ENCODE data around the gene CD6. TPM values are rescaled to one million over a fixed set of nuclear protein-coding genes. Genes with fewer than 3 reads are reported as not detected.

The CD6 gene
- total RNA-seq = 1 to 10 TPM in 1 of 2 donors, under 1 TPM in 1; 0.51 to 1.2 TPM

DNA sequence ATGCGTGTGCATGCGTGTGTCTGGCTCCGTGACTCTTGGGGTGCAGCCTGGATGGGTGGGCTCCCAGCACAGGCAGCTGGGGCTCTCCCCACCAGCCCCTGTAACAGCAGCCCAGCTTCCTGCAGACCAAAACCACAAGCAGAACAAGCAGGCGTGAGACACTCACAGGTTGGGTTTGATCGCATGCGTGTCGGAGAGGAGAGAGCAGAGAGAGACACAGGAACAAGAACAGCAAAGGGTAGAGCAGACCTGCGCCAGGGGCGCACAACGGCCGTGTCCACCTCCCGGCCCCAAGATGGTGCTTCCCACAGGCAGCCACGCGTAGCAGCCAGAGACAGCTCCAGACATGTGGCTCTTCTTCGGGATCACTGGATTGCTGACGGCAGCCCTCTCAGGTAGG, at the start of gene CD6:
Gene CD6 (plus strand): TSS at position 161 of the 400 bp plus-strand sequence. CDS start 186 bp downstream, at position 347.
- DNase-seq (ENCODE audit: low spot score) = no peak
- no peak for TF ChIP-seq POLR2A (IDR thresholded peaks at IDR 0.05)
- TF ChIP-seq POLR2AphosphoS5 (IDR thresholded peaks at IDR 0.05) = no peak
- no peaks in the 10 kb centered on the region for H3K27me3 ChIP-seq (replicated peaks; ENCODE audit: insufficient read depth)
- no peaks in the 10 kb centered on the region for H3K36me3 ChIP-seq
- no peaks in the 10 kb centered on the region for H3K4me1 ChIP-seq (replicated peaks)
- 88% methylated on average over 16 of the region's 16 CpGs for WGBS
- no peak within 1 kb of the TSS for H3K4me3 ChIP-seq
- H3K27ac ChIP-seq = no peak within 1 kb of the TSS
- no peaks in the 10 kb centered on the region for H3K9me3 ChIP-seq
- intact Hi-C loops (cut with DNase I) = no loop called here

GRCh38 chr11:60921777-60922335, 49.6 kb upstream of the CD6 start:
- no peak overlapping the region for H3K4me3 ChIP-seq
- WGBS = 77% methylated on average over 23 of the region's 23 CpGs

DNA sequence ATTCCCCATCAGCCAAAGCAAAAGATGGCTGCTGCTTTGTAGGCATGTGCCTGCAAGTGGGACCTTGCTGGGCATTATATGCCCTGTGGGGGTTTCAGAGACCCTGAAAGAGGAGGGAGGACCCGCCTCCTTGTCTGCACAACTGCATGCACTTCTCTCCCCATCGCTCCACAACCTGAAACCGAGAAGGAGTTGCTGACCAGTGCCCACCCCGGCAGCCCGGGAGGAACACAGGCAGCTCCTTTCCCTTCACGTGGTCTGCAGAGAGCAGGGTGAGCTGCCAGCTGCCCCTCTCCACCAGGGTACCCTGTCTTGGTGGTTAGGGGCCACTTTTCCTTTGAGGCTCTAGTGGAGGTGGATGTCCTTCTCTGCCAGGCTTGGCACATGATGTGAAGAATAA, 48.6 kb upstream of the CD6 start:
- H3K4me1 ChIP-seq (replicated peaks) = no peaks in the 10 kb centered on the region
- no peak for DNase-seq (ENCODE audit: low spot score)

More at GRCh38 chr11:60921777-60922335, 49.6 kb upstream of the CD6 start:
- Histone ChIP-seq H3K9me3 (no peaks in the 10 kb centered on the region), H3K27me3 (replicated peaks; ENCODE audit: insufficient read depth) (no peaks in the 10 kb centered on the region), H3K4me1 (replicated peaks) (peaks cover 3% of the 10 kb centered on the region), H3K36me3 (peaks cover 9 to 17% of the 10 kb centered on the region in 2 donors), H3K27ac (no peak overlapping the region)
- TF ChIP-seq POLR2AphosphoS5 (IDR thresholded peaks at IDR 0.05) (no peak), POLR2A (IDR thresholded peaks at IDR 0.05) (no peak)
- TF ChIP-seq, protein P1, sequence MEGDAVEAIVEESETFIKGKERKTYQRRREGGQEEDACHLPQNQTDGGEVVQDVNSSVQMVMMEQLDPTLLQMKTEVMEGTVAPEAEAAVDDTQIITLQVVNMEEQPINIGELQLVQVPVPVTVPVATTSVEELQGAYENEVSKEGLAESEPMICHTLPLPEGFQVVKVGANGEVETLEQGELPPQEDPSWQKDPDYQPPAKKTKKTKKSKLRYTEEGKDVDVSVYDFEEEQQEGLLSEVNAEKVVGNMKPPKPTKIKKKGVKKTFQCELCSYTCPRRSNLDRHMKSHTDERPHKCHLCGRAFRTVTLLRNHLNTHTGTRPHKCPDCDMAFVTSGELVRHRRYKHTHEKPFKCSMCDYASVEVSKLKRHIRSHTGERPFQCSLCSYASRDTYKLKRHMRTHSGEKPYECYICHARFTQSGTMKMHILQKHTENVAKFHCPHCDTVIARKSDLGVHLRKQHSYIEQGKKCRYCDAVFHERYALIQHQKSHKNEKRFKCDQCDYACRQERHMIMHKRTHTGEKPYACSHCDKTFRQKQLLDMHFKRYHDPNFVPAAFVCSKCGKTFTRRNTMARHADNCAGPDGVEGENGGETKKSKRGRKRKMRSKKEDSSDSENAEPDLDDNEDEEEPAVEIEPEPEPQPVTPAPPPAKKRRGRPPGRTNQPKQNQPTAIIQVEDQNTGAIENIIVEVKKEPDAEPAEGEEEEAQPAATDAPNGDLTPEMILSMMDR (IDR thresholded peaks at IDR 0.05) = no peak
- intact Hi-C loops (cut with DNase I) = no loop called here
- no peak for DNase-seq (ENCODE audit: low spot score)

GRCh38 chr11:60923326-60923725, 48.2 kb upstream of the CD6 start:
- Histone ChIP-seq H3K27me3 (replicated peaks; ENCODE audit: insufficient read depth) (no peaks in the 10 kb centered on the region), H3K4me3 (no peak overlapping the region), H3K27ac (no peak overlapping the region), H3K9me3 (no peaks in the 10 kb centered on the region), H3K4me1 (replicated peaks) (no peaks in the 10 kb centered on the region), H3K36me3 (peaks cover 9 to 17% of the 10 kb centered on the region in 2 donors)
- intact Hi-C loops (cut with DNase I) = no loop called here
- 58% methylated on average over 5 of the region's 5 CpGs for WGBS
- no peak for DNase-seq (ENCODE audit: low spot score)
- TF ChIP-seq POLR2AphosphoS5 (IDR thresholded peaks at IDR 0.05) (no peak), POLR2A (IDR thresholded peaks at IDR 0.05) (no peak)
- TF ChIP-seq, protein P1 (IDR thresholded peaks at IDR 0.05) = no peak

More for the DNA sequence above, 48.6 kb upstream of the CD6 start:
- TF ChIP-seq POLR2AphosphoS5 (IDR thresholded peaks at IDR 0.05) = no peak
- TF ChIP-seq POLR2A (IDR thresholded peaks at IDR 0.05) = no peak
- intact Hi-C loops (cut with DNase I) = no loop called here
- Histone ChIP-seq H3K27me3 (replicated peaks; ENCODE audit: insufficient read depth) (no peaks in the 10 kb centered on the region), H3K9me3 (no peaks in the 10 kb centered on the region), H3K27ac (no peak overlapping the region), H3K36me3 (peaks cover 9 to 17% of the 10 kb centered on the region in 2 donors), H3K4me3 (no peak overlapping the region)
- 73% methylated on average over 6 of the region's 6 CpGs for WGBS

DNA sequence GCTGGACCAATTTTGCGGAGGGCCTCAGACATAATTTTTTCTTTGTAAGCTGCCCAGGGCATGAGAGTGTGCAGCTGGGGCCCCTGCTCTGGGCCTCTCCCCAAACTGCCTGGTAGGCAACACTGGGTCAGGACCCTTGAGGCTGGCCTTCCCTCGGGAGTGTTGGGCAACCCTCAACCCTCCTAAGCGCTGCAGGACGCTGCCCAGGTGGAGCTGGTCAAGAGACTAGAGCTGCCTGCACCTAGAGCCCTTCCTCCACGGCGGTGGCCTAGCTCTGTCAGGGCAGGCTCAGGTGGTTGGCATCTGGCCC, 47.7 kb upstream of the CD6 start:
- 62% methylated on average over 4 of the region's 6 CpGs for WGBS
- no peak overlapping the region for H3K27ac ChIP-seq
- H3K36me3 ChIP-seq = peaks cover 9 to 17% of the 10 kb centered on the region in 2 donors
- no peak overlapping the region for H3K4me3 ChIP-seq
- intact Hi-C loops (cut with DNase I) = no loop called here
- H3K27me3 ChIP-seq (replicated peaks; ENCODE audit: insufficient read depth) = no peaks in the 10 kb centered on the region
- no peaks in the 10 kb centered on the region for H3K9me3 ChIP-seq
- no peaks in the 10 kb centered on the region for H3K4me1 ChIP-seq (replicated peaks)
- DNase-seq (ENCODE audit: low spot score) = no peak
- TF ChIP-seq, protein P1 (IDR thresholded peaks at IDR 0.05) = no peak
- no peak for TF ChIP-seq POLR2A (IDR thresholded peaks at IDR 0.05)
- TF ChIP-seq POLR2AphosphoS5 (IDR thresholded peaks at IDR 0.05) = no peak

Data from prostate gland (tissue), 2 donors.